Keratinocyte (primary cell): ENCODE data around the gene FCGR2B. TPM values are rescaled to one million over a fixed set of nuclear protein-coding genes. Genes with fewer than 3 reads are reported as not detected.

Source experiments
- DNase-seq: peaks from one replicate; pipeline ENCODE4 v3.0.0-alpha.2; 2011; ENCODE audit warnings: low read depth, missing footprints, low spot score
- FAIRE-seq: peaks from 2 replicates; lab custom pipeline; 2011; peaks lifted over from hg19 to GRCh38; lab: Jason Lieb, UNC
- H2AFZ ChIP-seq: 2 replicates; pipeline ENCODE4 v1.6.0; 2012; ENCODE audit warnings: low read length, control low read depth, inconsistent platforms; ENCODE audit not compliant: control insufficient read depth
- H3K27ac ChIP-seq: 2 replicates; pipeline ENCODE4 v1.5.1; 2011; ENCODE audit warnings: low read length; ENCODE audit not compliant: control insufficient read depth, insufficient read depth
- H3K27me3 ChIP-seq: 3 replicates; pipeline ENCODE4 v1.6.0; 2011; ENCODE audit warnings: low read length; ENCODE audit not compliant: control insufficient read depth, insufficient read depth; ENCODE audit errors: extremely low read depth
- H3K36me3 ChIP-seq, 2 experiments: 2 replicates in 1 of 2; 3 replicates in 1 of 2; pipeline ENCODE4 v1.5.1; 2011; ENCODE audit warnings: low read length in 2 of 2, mild to moderate bottlenecking in 1 of 2; ENCODE audit not compliant: control insufficient read depth in 2 of 2, insufficient read depth in 2 of 2; ENCODE audit errors: extremely low read depth in 1 of 2
- H3K4me1 ChIP-seq: 3 replicates; pipeline ENCODE4 v1.5.1; 2011; ENCODE audit warnings: low read length; ENCODE audit not compliant: control insufficient read depth, insufficient read depth; ENCODE audit errors: extremely low read depth
- H3K4me2 ChIP-seq: 3 replicates; pipeline ENCODE4 v1.6.0; 2011; ENCODE audit warnings: low read depth, low read length; ENCODE audit not compliant: control insufficient read depth, insufficient read depth; ENCODE audit errors: extremely low read depth
- H3K4me3 ChIP-seq, 3 experiments: fragments of 200-600 bp in 1 of 3; sonication (generic) in 1 of 3; 2 replicates in 2 of 3; 3 replicates in 1 of 3; pipeline ENCODE4 v1.5.1; 2011 to 2016; ENCODE audit warnings: low read length in 3 of 3, mild to moderate bottlenecking in 3 of 3, control low read depth in 2 of 3, inconsistent platforms in 1 of 3, low read depth in 1 of 3, mixed read lengths in 1 of 3, mixed run types in 1 of 3, moderate library complexity in 1 of 3; ENCODE audit not compliant: control insufficient read depth in 2 of 3, insufficient read depth in 2 of 3; ENCODE audit errors: extremely low read depth in 1 of 3
- H3K79me2 ChIP-seq: 2 replicates; pipeline ENCODE4 v1.6.0; 2012; ENCODE audit warnings: low read length; ENCODE audit not compliant: control insufficient read depth, insufficient read depth
- H3K9ac ChIP-seq: 3 replicates; pipeline ENCODE4 v1.6.0; 2011; ENCODE audit warnings: low read length; ENCODE audit not compliant: control insufficient read depth, insufficient read depth; ENCODE audit errors: extremely low read depth
- H3K9me1 ChIP-seq: 3 replicates; pipeline ENCODE4 v1.6.0; 2011; ENCODE audit warnings: low read length; ENCODE audit not compliant: control insufficient read depth, insufficient read depth; ENCODE audit errors: extremely low read depth
- H3K9me3 ChIP-seq: 2 replicates; pipeline ENCODE4 v1.5.1; 2012; ENCODE audit warnings: low read depth, low read length; ENCODE audit not compliant: control insufficient read depth
- H4K20me1 ChIP-seq: 3 replicates; pipeline ENCODE4 v1.6.0; 2011; ENCODE audit warnings: low read length; ENCODE audit not compliant: control insufficient read depth, insufficient read depth; ENCODE audit errors: extremely low read depth
- CTCF ChIP-seq, 3 experiments: IDR thresholded peaks in 1 of 3; conservative IDR thresholded peaks in 1 of 3; optimal IDR thresholded peaks in 1 of 3; 2 replicates in 2 of 3; 3 replicates in 1 of 3; pipeline versions ENCODE3 to v1.5.1; 2011; ENCODE audit warnings: low read length in 3 of 3, mild to moderate bottlenecking in 3 of 3, moderate library complexity in 2 of 3, control low read depth in 1 of 3, inconsistent platforms in 1 of 3; ENCODE audit not compliant: insufficient read depth in 2 of 3; ENCODE audit errors: extremely low read depth in 1 of 3
- EZH2 ChIP-seq: IDR thresholded peaks from one replicate; pipeline ENCODE4 v1.6.1; 2012; ENCODE audit warnings: inconsistent platforms, mild to moderate bottlenecking, low read length, moderate library complexity
- dilution Hi-C: fragments of 300-500 bp; cut with MboI; formaldehyde crosslinking; loops from one replicate; pipeline ENCODE4 v1.7.0; 2020; ENCODE audit warnings: low sequenced_read_pairs; ENCODE audit not compliant: extremely low pct_ligation_motif_present
- polyA plus RNA-seq, 5 experiments: library from polyadenylated mRNA; depleted of rRNA in 3 of 5; stranded (reverse) in 3 of 5; stranded (forward) in 1 of 5; unstranded in 1 of 5; fragments of >200 nt; gene quantifications; 1 replicate in 1 of 5; 2 replicates in 3 of 5; 3 replicates in 1 of 5; pipeline versions ENCODE4 v1.2.1 to v1.2.3, GENCODE V29; 2011 to 2012; ENCODE audit warnings: missing spikeins in 2 of 5, low read depth in 1 of 5, low replicate concordance in 1 of 5

FCGR2B gene
- polyA plus RNA-seq, 1 donor (not counting 4 experiments of a cell fraction or from before 2014, with no cell fraction given): not detected

- H4K20me1 ChIP-seq: no peaks in the 10 kb centered on the region
- FAIRE-seq (no peak), DNase-seq (no peak)
- H3K27ac ChIP-seq: no peak overlapping the region
- H3K4me1 ChIP-seq: peaks cover 13% of the 10 kb centered on the region
- no peak overlapping the region for H3K4me2 ChIP-seq
- dilution Hi-C loops: no loop called here
- TF ChIP-seq EZH2 (no peak), CTCF (optimal IDR thresholded peaks at IDR 0.05 in 1 of 3, IDR thresholded peaks at IDR 0.05 in 1 of 3, conservative IDR thresholded peaks at IDR 0.05 in 1 of 3; ENCODE audit: extremely low read depth in 1 of 3, insufficient read depth in 2 of 3, low read length in 3 of 3) (no peak)
- H3K9me1 ChIP-seq: no peaks in the 10 kb centered on the region
- no peaks in the 10 kb centered on the region for H3K27me3 ChIP-seq
- no peaks in the 10 kb centered on the region for H3K36me3 ChIP-seq
- no peaks in the 10 kb centered on the region for H3K9me3 ChIP-seq
- H2AFZ ChIP-seq: no peak overlapping the region
- no peak overlapping the region for H3K9ac ChIP-seq
- H3K4me3 ChIP-seq: no peak overlapping the region
- no peaks in the 10 kb centered on the region for H3K79me2 ChIP-seq
Measured at GRCh38 chr1:161702250-161702649, 39.3 kb downstream of the FCGR2B start.

GRCh38 chr1:161705537-161705936 is 42.6 kb downstream of the FCGR2B start:
- TF ChIP-seq CTCF (optimal IDR thresholded peaks at IDR 0.05 in 1 of 3, IDR thresholded peaks at IDR 0.05 in 1 of 3, conservative IDR thresholded peaks at IDR 0.05 in 1 of 3; ENCODE audit: extremely low read depth in 1 of 3, insufficient read depth in 2 of 3, low read length in 3 of 3) (no peak), EZH2 (no peak)
- Histone ChIP-seq H3K36me3 (no peaks in the 10 kb centered on the region), H3K27me3 (no peaks in the 10 kb centered on the region), H3K79me2 (no peaks in the 10 kb centered on the region), H3K9me3 (no peaks in the 10 kb centered on the region), H2AFZ (no peak overlapping the region), H3K4me2 (no peak overlapping the region), H4K20me1 (no peaks in the 10 kb centered on the region), H3K9me1 (no peaks in the 10 kb centered on the region), H3K9ac (no peak overlapping the region), H3K4me3 (no peak overlapping the region), H3K27ac (no peak overlapping the region), H3K4me1 (peaks cover 14% of the 10 kb centered on the region)
- DNase-seq (no peak), FAIRE-seq (no peak)
- dilution Hi-C loops: no loop called here
